OCI-LY3 (cell line): ENCODE data around the gene UBE2J1.

Experiments
- H2AFZ ChIP-seq: fragments of 200-600, 300-600 bp; shearing (Covaris generic); 2 replicates; pipeline ENCODE4 v1.6.0; 2014; ENCODE audit warnings: antibody characterized with exemption, low read depth, low read length
- H3K27ac ChIP-seq: fragments of 200-600, 300-600 bp; sonication (generic); 2 replicates; pipeline ENCODE4 v1.5.1; 2014; ENCODE audit warnings: mild to moderate bottlenecking, low read length, moderate library complexity, mixed read lengths
- H3K27me3 ChIP-seq: fragments of 200-600, 300-600 bp; sonication (generic); 2 replicates; pipeline ENCODE4 v1.6.1; 2014; ENCODE audit warnings: low read depth, low read length, mixed read lengths
- H3K36me3 ChIP-seq: fragments of 200-600, 300-600 bp; sonication (generic); replicated peaks from 2 replicates; pipeline ENCODE3; 2014; ENCODE audit warnings: low read depth, low read length, mixed read lengths
- H3K4me1 ChIP-seq: fragments of 300-600, 200-600 bp; sonication (generic); 2 replicates; pipeline ENCODE4 v1.6.1; 2014; ENCODE audit warnings: low read length, mixed read lengths
- H3K4me2 ChIP-seq: fragments of 200-600, 300-600 bp; sonication (generic); 2 replicates; pipeline ENCODE4 v1.6.1; 2014; ENCODE audit warnings: low read length, mixed read lengths
- H3K4me3 ChIP-seq: fragments of 300-600, 200-600 bp; sonication (generic); 2 replicates; pipeline ENCODE4 v1.5.1; 2014; ENCODE audit warnings: antibody characterized with exemption, mild to moderate bottlenecking, low read length, moderate library complexity
- H3K79me2 ChIP-seq: fragments of 300-600, 200-600 bp; shearing (Covaris generic); 2 replicates; pipeline ENCODE4 v1.6.1; 2014; ENCODE audit warnings: mild to moderate bottlenecking, low read length, mixed read lengths
- H3K9ac ChIP-seq: fragments of 300-600, 200-600 bp; shearing (Covaris generic); 2 replicates; pipeline ENCODE4 v1.6.0; 2014; ENCODE audit warnings: mild to moderate bottlenecking, low read length, moderate library complexity
- H3K9me3 ChIP-seq: fragments of 200-600, 300-600 bp; shearing (Covaris generic); 2 replicates; pipeline ENCODE4 v1.6.1; 2014; ENCODE audit warnings: low read length, mixed read lengths; ENCODE audit not compliant: insufficient read depth
- H4K20me1 ChIP-seq: fragments of 200-600, 300-600 bp; sonication (generic); 2 replicates; pipeline ENCODE4 v1.6.1; 2016; ENCODE audit warnings: low read length, mixed read lengths; ENCODE audit not compliant: insufficient read depth
- CTCF ChIP-seq: fragments of 200-600, 300-600 bp; sonication (generic); IDR thresholded peaks from 2 replicates; pipeline ENCODE4 v1.5.1; 2014; ENCODE audit warnings: antibody characterized with exemption, low read length, low read depth
- EZH2phosphoT487 ChIP-seq: fragments of 200-600 bp; shearing (Covaris generic); IDR thresholded peaks from 2 replicates; pipeline ENCODE4 v1.6.1; 2018; ENCODE audit warnings: antibody characterized with exemption, mixed run types, low read depth

Gene UBE2J1

GRCh38 chr6:89321131-89321970, 31.2 kb downstream of the UBE2J1 start:
- Histone ChIP-seq H3K79me2 (no peaks in the 10 kb centered on the region), H3K4me3 (no peak overlapping the region), H3K36me3 (peaks cover 3% of the 10 kb centered on the region), H3K9me3 (no peaks in the 10 kb centered on the region), H3K27ac (no peak overlapping the region), H2AFZ (no peak overlapping the region), H3K27me3 (no peaks in the 10 kb centered on the region), H3K9ac (no peak overlapping the region), H3K4me2 (no peak overlapping the region), H3K4me1 (peaks cover 4% of the 10 kb centered on the region; the same call in 1 of the 2 replicates), H4K20me1 (no peaks in the 10 kb centered on the region)
- TF ChIP-seq EZH2phosphoT487 (no peak), CTCF (no peak)

- H3K4me2 ChIP-seq = no peak overlapping the region
- no peaks in the 10 kb centered on the region for H4K20me1 ChIP-seq
- H3K9me3 ChIP-seq = no peaks in the 10 kb centered on the region
- no peak overlapping the region for H3K27ac ChIP-seq
- H2AFZ ChIP-seq = no peak overlapping the region
- TF ChIP-seq EZH2phosphoT487 = no peak
- TF ChIP-seq CTCF = no peak
- peaks cover 3% of the 10 kb centered on the region for H3K36me3 ChIP-seq
- H3K27me3 ChIP-seq = no peaks in the 10 kb centered on the region
- peaks cover 4% of the 10 kb centered on the region; the same call in 1 of the 2 replicates for H3K4me1 ChIP-seq
- no peak overlapping the region for H3K4me3 ChIP-seq
- no peaks in the 10 kb centered on the region for H3K79me2 ChIP-seq
- H3K9ac ChIP-seq = no peak overlapping the region
Observed at GRCh38 chr6:89320012-89320559, 32.4 kb downstream of the UBE2J1 start.

- H3K4me1 ChIP-seq = no peaks in the 10 kb centered on the region
- no peak overlapping the region for H3K9ac ChIP-seq
- no peak for TF ChIP-seq CTCF
- TF ChIP-seq EZH2phosphoT487 = no peak
- H3K4me3 ChIP-seq = no peak overlapping the region
- no peak overlapping the region for H2AFZ ChIP-seq
- no peaks in the 10 kb centered on the region for H3K79me2 ChIP-seq
- H3K27ac ChIP-seq = no peak overlapping the region
- H3K4me2 ChIP-seq = no peak overlapping the region
- no peaks in the 10 kb centered on the region for H3K27me3 ChIP-seq
- H4K20me1 ChIP-seq = no peaks in the 10 kb centered on the region
- peaks cover 3% of the 10 kb centered on the region for H3K36me3 ChIP-seq
- H3K9me3 ChIP-seq = no peaks in the 10 kb centered on the region
Observed at GRCh38 chr6:89317067-89317466, 35.5 kb downstream of the UBE2J1 start.

GRCh38 chr6:89315249-89315885, 37.2 kb downstream of the UBE2J1 start, which contains the start of gene GABRR2:
GABRR2 (minus strand) TSS chr6:89315299; CDS start chr6:89315165, 134 bp downstream.
- no peak within 1 kb of the TSS for H3K9ac ChIP-seq

More at GRCh38 chr6:89315249-89315885, 37.2 kb downstream of the UBE2J1 start, which contains the start of gene GABRR2:
- Histone ChIP-seq H3K79me2 (no peaks in the 10 kb centered on the region), H4K20me1 (no peaks in the 10 kb centered on the region), H3K36me3 (no peaks in the 10 kb centered on the region), H3K27ac (no peak within 1 kb of the TSS), H2AFZ (no peak within 1 kb of the TSS), H3K4me2 (no peak within 1 kb of the TSS), H3K4me3 (no peak within 1 kb of the TSS), H3K27me3 (no peaks in the 10 kb centered on the region), H3K4me1 (no peaks in the 10 kb centered on the region), H3K9me3 (no peaks in the 10 kb centered on the region)
- no peak for TF ChIP-seq CTCF
- no peak for TF ChIP-seq EZH2phosphoT487
